ENCODE results near the gene HAL.

DNA sequence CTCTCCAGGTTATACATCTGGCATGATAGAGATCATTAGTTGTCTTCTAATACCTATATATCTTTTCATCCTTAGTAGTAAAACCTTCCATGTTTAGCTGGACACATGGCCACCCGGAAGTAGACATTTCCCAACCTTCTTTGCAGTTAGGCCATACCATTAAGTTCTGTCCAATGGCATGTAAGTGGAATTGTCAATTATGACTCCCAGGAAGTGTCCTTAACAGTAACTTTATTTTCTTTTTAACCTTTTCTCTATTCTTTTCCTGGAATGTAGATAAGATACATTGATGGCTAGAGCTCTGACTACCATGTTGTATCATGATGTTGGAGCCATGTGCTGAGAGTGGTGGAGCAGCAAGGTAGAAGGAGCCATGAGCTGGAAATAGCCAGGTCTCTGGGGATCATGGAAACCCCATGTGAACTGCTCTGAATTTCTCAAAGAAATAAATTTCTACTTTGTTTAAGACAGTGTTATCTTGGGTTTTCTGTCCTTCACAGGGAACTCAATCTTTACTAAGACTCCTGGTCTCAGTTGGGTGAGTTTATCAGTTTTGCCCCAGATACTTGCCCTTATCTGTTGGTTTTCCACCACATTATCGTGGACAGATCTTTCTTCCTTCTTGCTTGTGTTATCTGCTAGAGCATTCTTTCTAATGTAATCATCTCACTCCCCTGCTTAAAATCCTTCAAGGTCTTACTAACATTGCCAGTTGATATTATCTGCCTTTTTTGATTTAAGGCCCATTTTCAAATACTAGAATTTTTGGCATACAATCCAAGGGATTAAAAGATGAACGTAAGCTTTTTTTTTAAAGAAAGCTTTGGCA, 44.4 kb upstream of the HAL start:
- TF ChIP-seq, protein P1, sequence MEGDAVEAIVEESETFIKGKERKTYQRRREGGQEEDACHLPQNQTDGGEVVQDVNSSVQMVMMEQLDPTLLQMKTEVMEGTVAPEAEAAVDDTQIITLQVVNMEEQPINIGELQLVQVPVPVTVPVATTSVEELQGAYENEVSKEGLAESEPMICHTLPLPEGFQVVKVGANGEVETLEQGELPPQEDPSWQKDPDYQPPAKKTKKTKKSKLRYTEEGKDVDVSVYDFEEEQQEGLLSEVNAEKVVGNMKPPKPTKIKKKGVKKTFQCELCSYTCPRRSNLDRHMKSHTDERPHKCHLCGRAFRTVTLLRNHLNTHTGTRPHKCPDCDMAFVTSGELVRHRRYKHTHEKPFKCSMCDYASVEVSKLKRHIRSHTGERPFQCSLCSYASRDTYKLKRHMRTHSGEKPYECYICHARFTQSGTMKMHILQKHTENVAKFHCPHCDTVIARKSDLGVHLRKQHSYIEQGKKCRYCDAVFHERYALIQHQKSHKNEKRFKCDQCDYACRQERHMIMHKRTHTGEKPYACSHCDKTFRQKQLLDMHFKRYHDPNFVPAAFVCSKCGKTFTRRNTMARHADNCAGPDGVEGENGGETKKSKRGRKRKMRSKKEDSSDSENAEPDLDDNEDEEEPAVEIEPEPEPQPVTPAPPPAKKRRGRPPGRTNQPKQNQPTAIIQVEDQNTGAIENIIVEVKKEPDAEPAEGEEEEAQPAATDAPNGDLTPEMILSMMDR (conservative IDR thresholded peaks at IDR 0.05; ENCODE audit: low read depth, low read length) = no peak
- TF ChIP-seq EZH2 (IDR thresholded peaks at IDR 0.05; ENCODE audit: low read length, unreplicated experiment) = no peak
- TF ChIP-seq EZH2phosphoT487 (IDR thresholded peaks at IDR 0.05; ENCODE audit: borderline replicate concordance, low read length) = no peak

Measured in PC-3 (cell line).